HS-5 (cell line): ENCODE measurements around the gene RBBP8NL.
"Not testable (repeated sequence)": the region's sequence is repeated elsewhere in the genome, so short reads cannot be mapped to it uniquely, and the experiment has no call there.

ENCODE experiments used
- DNase-seq: peaks from one replicate; pipeline ENCODE4 v3.0.0-alpha.2; 2012; ENCODE audit warnings: low read depth

The RBBP8NL gene

DNA sequence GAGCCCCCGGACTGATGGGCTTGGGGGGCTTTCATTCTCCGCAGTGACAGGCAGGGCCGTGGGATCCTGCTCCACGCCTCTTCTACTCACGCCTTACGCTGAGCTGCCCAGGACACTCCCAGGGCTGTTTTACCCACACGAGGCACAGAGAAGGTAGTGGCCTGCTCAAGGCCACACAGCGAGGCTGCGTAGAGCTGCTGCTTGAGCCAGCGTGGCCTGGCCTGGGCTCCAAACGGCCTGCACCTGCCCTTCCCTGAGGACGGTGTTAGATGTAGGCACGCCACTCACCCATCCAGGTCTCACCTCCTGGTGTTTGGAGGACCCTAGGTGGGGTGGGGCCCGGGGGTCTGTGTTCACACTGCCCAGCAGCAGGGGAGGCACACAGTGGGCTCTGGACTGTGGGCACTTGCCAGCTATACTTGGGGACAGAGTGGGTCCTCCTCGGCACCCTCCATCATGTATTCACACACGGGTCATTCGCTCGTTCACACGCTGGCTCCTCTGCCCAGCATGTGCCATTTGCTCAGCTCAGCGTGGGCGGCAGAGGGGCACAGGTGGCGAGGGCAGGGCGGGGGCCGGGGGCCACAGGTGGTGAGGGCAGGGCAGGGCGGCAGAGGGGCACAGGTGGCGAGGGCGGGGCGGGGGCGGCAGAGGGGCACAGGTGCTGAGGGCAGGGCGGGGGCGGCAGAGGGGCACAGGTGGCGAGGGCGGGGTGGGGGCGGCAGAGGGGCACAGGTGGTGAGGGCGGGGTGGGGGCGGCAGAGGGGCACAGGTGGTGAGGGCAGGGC is 18.4 kb upstream of the RBBP8NL start:
- DNase-seq: no peak

DNA sequence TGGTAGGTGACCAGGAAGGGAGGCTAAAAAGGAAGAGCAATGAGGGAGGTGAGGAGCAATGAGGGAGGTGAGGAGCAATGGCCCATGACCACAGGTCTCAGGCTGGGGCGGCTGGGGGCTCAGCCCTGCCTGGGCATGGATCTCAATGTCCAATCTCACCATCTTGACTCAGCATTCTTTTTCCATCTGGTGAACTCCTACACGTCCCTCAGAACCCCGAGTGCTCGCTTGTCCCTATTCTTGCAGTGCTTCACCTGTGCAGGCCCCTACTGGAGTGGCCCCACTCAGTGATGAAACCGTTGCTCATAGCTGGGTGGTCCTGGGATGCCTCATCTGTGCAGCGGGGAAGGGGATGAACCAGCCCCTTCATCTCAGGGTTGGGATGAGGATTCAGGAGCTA is 16.9 kb upstream of the RBBP8NL start:
- DNase-seq: no peak

GRCh38 chr20:62441987-62442539 is 14.7 kb upstream of the RBBP8NL start:
- DNase-seq: no peak

DNA sequence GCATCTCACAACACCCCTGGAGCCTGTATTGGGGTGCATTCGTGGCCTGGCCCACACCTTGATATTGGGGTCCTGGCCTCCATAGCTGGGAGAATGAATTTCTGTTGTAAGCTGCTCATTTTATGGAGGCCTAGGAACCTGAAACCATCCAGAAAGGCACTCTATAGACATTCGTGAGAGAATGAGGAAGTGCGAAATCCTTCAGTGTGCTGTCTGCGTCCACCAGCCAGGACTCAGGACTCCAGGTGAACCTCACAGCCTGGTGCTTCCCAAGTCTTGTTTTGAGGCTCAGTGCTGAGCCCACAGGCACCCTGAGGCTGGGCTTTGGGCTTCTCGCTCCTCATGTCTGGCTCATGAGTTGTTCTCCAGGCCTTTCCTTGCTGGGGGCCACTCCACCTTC is 11.9 kb upstream of the RBBP8NL start:
- DNase-seq: no peak

GRCh38 chr20:62437927-62438326 is 10.6 kb upstream of the RBBP8NL start:
- no peak for DNase-seq

DNA sequence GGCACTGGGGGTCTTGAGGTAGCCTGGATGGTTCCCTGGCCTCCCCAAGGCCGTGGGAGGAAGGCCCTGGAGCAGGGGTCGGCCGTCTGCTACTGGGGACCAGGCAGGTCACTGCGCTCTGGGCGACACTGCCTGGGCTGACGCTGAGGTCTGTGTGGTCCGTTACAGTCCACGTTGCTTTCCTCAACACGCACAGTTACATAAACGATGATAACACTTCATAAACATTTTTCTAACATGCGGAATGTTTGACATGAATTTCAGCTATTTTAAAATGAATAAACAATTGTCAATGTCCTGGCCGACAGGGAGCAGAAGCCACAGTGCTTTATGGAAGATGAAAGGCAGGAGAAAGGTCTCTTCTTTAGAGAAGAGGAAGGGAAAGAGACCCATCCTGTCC is 10.2 kb upstream of the RBBP8NL start:
- no peak for DNase-seq

- no peak for DNase-seq
Observed at GRCh38 chr20:62436692-62437091, 9.4 kb upstream of the RBBP8NL start.

GRCh38 chr20:62433658-62434497 is 6.5 kb upstream of the RBBP8NL start:
- DNase-seq: no peak

GRCh38 chr20:62430866-62431447 is 3.6 kb upstream of the RBBP8NL start:
- no peak for DNase-seq

DNA sequence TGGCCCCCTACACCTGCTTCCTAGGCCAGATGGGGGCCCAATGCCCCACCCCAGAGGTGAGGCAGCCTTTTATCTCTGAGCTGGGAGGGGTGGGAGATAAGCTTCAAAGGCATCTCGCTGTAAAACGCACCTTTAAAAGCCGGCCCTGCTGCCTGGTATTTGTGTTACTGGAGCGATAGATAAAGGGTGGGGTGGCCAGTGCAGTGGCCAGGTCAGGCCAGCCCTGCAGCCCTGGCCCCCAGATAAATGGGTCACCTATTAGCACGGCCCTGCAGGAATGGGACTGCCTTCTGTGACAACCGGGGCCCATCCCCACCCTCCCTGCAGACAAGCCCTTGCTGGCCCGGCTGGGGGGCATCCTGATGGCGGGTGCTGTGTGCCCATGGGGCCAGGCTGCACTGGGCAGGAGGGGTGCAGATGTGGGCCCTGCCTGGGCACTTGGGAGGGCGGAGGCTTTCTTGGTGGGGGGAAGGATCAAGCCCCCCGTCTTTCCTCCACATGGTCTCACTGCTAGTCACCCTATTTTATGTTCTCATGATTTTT is 3.0 kb upstream of the RBBP8NL start:
- no peak for DNase-seq

DNA sequence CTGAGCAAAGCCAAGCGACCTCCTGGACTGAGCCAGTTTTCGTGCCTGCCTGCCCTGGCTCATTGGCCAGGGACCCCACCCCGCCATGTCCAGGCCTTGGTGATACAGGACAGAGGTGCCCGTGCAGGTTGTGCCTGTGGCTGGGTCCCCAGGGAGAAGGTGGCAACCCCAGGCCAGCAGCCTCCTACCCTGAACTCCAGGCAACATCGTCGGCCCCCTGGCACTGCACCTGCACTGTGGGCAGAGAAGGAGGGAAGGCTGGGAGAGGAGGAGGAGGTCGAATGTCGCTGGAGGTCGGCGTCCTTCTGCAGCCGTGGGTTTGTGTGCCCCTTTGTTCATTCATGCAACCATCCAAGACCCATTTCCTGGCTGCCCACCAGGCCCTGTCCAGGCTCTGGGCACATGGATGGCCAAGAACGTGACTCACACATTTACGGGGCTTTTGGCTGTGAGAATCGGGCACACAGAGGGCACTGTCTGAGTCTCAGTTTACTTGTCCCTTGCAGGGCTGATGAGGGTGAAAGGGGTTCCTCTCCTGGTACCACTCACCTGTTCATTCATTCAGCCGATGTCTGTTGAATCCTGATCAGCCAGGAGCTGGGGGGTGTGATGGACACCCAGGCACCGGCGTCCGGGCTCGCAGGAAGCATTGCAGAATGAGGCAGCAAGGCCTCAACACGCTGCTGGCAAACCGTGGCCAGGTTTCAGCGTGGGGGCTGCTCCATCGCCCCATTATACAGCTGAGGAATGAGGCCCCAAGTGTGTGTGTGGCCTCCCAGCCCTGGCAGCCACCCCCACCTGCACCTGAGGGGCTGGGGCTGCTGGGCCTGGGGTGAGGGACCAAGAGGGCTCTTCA is 2.3 kb upstream of the RBBP8NL start:
- no peak for DNase-seq

GRCh38 chr20:62428396-62429295 is 1.3 kb upstream of the RBBP8NL start:
- no peak for DNase-seq

- DNase-seq: no peak
Observed at GRCh38 chr20:62428002-62428372, 648 bp upstream of the RBBP8NL start.

DNA sequence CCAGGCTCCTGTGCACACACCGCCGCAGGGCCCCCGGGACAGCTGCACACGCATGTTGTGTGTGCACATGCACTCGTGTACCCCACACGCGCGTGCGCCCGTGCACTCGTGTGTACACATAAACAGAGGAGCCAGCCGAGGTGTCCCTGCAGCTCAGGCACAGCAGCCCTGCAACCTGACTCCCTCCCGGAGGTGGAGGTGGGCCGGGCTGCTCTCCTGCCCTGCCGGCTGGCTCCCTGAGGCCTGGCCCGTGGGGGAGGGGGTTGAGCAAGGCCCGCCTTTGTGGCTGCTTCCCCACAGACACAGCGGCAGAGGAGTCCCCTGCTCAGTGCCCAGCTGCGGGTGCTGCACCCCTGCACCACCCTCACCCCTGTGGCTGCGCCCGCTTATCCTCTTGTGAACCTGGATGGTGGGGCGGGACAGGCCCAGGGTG is 624 bp downstream of the RBBP8NL start:
- no peak for DNase-seq

DNA sequence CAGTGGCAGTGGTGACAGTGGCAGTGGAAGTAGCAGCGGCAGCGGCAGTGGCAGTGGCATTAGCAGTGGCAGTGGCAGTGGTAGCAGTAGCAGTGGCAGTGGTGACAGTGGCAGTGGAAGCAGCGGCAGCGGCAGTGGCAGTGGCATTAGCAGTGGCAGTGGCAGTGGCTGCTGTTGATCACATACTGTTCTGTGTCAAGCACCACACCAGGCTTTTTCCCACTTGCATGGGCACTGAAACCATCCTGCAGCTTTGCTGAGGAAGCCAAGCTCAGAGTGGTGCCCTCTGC is 1.3 kb downstream of the RBBP8NL start:
- DNase-seq: not testable (repeated sequence)

GRCh38 chr20:62425281-62426058 is 1.9 kb downstream of the RBBP8NL start:
- no peak for DNase-seq

DNA sequence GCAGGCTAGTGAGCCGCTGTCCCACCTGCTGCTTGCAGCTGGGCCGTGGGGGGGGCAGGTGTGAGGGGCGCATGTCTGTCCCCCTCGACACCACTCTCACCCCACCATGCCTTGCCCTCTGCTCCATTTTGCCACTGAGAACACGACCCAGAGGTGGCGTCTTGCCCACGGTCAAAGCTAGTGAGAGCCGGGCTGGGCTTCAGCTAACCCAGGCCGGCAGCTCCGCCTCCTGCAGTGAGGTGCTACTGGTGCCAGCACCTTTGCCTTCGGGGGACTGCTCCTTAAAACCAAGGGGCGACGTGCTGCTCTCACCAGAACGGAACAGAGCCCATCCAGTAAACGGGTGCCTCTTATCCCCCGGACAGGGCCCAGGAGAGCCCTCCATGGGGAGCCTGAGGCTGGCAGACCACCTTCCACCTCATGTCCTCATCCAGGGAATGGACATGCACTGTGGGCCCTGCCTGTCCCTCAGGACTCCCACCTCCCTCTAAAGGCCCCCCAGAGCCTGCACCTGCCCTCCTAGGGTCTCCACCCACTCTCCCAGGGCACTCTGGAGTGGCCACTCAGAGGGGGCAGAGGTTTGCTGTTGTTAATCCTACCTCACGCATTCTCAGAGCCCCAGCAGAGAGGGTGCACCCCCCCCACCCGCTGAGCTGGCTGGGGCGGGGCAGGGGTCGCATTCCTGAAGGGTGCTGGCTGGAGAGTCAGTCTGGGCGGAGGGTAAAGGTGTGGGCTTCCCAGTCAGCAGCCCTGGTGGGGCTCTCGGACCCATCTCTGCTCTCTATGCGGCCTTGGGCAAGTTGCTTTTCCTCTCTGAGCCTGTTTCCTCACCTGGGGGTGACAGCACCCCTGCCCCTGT is 2.9 kb downstream of the RBBP8NL start:
- no peak for DNase-seq

GRCh38 chr20:62423326-62423706 is 4.0 kb downstream of the RBBP8NL start:
- no peak for DNase-seq
